Stomach (tissue), 4 donors: ENCODE measurements around the gene GPC5.

Experiments
- POLR2AphosphoS5 ChIP-seq, 3 donors: sonication (generic); formaldehyde crosslinking; IDR thresholded peaks; one replicate each; pipeline ENCODE4 v1.6.1; 2016; ENCODE audit warnings: antibody characterized with exemption in 3 of 3
- TF ChIP-seq, protein P1 (sequence below), 7 experiments: fragments of 450-650 bp in 4 of 7; fragments of 200-600 bp in 3 of 7; sonication (generic) in 3 of 7; IDR thresholded peaks; one replicate each; pipeline ENCODE4 v1.5.1; 2016 to 2019; ENCODE audit warnings: antibody characterized with exemption in 7 of 7, control low read depth in 2 of 7, mild to moderate bottlenecking in 1 of 7

DNA sequence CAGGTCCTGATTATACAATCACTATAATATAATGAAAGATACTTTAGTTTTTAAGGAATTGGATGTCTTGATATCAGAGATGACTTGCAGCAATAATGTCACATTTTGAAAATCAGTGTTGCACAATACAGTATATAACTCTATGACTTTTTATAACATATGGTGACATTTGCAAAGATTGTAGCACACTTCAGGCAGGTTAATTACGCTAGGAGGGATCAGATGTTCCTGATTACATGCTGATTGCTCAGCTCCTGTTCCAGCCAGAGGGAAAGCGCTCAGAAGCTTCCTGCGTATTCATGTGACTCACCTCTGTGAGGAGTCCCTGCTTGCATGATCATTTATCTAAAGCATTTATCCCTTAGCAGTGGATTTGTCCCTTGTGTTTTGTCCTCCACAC lies 265.6 kb downstream of the GPC5 start:
- no peak for TF ChIP-seq POLR2AphosphoS5 (IDR thresholded peaks at IDR 0.05)
- TF ChIP-seq, protein P1, sequence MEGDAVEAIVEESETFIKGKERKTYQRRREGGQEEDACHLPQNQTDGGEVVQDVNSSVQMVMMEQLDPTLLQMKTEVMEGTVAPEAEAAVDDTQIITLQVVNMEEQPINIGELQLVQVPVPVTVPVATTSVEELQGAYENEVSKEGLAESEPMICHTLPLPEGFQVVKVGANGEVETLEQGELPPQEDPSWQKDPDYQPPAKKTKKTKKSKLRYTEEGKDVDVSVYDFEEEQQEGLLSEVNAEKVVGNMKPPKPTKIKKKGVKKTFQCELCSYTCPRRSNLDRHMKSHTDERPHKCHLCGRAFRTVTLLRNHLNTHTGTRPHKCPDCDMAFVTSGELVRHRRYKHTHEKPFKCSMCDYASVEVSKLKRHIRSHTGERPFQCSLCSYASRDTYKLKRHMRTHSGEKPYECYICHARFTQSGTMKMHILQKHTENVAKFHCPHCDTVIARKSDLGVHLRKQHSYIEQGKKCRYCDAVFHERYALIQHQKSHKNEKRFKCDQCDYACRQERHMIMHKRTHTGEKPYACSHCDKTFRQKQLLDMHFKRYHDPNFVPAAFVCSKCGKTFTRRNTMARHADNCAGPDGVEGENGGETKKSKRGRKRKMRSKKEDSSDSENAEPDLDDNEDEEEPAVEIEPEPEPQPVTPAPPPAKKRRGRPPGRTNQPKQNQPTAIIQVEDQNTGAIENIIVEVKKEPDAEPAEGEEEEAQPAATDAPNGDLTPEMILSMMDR (IDR thresholded peaks at IDR 0.05): no peak
